Mammary epithelial cell (primary cell): ENCODE data around the gene CBX4.

Source experiments
- EZH2 ChIP-seq: IDR thresholded peaks from 2 replicates; pipeline ENCODE4 v1.6.1; 2012; ENCODE audit warnings: low read length, inconsistent platforms, borderline replicate concordance
- TF ChIP-seq, protein P1 (sequence below), 2 donors: IDR thresholded peaks in 1 of 2; conservative IDR thresholded peaks in 1 of 2; 2 replicates each; pipeline ENCODE4 v1.5.1; 2011 to 2012; ENCODE audit warnings: inconsistent platforms in 2 of 2, low read length in 2 of 2, mild to moderate bottlenecking in 2 of 2, control low read depth in 1 of 2, low read depth in 1 of 2; ENCODE audit not compliant: insufficient read depth in 1 of 2; ENCODE audit errors: extremely low read depth in 1 of 2

- TF ChIP-seq, protein P1, sequence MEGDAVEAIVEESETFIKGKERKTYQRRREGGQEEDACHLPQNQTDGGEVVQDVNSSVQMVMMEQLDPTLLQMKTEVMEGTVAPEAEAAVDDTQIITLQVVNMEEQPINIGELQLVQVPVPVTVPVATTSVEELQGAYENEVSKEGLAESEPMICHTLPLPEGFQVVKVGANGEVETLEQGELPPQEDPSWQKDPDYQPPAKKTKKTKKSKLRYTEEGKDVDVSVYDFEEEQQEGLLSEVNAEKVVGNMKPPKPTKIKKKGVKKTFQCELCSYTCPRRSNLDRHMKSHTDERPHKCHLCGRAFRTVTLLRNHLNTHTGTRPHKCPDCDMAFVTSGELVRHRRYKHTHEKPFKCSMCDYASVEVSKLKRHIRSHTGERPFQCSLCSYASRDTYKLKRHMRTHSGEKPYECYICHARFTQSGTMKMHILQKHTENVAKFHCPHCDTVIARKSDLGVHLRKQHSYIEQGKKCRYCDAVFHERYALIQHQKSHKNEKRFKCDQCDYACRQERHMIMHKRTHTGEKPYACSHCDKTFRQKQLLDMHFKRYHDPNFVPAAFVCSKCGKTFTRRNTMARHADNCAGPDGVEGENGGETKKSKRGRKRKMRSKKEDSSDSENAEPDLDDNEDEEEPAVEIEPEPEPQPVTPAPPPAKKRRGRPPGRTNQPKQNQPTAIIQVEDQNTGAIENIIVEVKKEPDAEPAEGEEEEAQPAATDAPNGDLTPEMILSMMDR (conservative IDR thresholded peaks at IDR 0.05 in 1 of 2, IDR thresholded peaks at IDR 0.05 in 1 of 2; ENCODE audit: extremely low read depth in 1 of 2, insufficient read depth in 1 of 2, low read depth in 1 of 2, low read length in 2 of 2) = no peak
- no peak for TF ChIP-seq EZH2
Measured at GRCh38 chr17:79785900-79786810, 53.1 kb downstream of the CBX4 start.
